ENCODE measurements around the gene FAM228B. TPM values are rescaled to one million over a fixed set of nuclear protein-coding genes. Genes with fewer than 3 reads are reported as not detected.
"Not testable (repeated sequence)": the region's sequence is repeated elsewhere in the genome, so short reads cannot be mapped to it uniquely, and the experiment has no call there.

The FAM228B gene
- total RNA-seq, 2 experiments from 2014 or later: 5.4 to 9.3 TPM

DNA sequence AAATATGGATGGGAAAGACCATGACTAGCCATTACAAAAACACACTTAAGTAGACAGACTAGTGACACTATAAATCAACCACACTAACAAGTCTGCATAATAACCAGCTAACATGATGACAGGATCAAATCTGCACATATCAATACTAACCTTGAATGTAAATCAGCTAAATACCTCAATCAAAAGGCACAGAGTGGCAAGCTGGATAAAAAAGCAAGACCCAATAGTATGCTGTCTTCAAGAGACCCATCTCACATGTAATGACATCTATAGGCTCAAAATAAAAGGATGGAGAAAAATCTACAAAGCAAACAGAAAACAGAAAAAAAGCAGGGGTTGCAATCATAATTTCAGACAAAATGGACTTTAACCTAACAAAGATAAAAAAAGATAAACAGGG, 16.5 kb upstream of the FAM228B start:
- peaks cover 5% of the 10 kb centered on the region for H3K27me3 Mint-ChIP-seq
- H3K36me3 Mint-ChIP-seq: peaks cover 11% of the 10 kb centered on the region
- H3K4me3 Mint-ChIP-seq: no peak overlapping the region
- no peak overlapping the region for H3K27ac Mint-ChIP-seq
- H3K9me3 Mint-ChIP-seq (ENCODE audit: low read depth): peaks cover 16% of the 10 kb centered on the region
- DNase-seq (no peak), ATAC-seq (no peak)
- H3K4me1 Mint-ChIP-seq: no peaks in the 10 kb centered on the region
- CTCF ChIA-PET: interaction anchor here (2.0 kb wide), 1 partner anchor 22 kb away, joined by 5 read pairs; the partner anchor contains the start of gene TP53I3

DNA sequence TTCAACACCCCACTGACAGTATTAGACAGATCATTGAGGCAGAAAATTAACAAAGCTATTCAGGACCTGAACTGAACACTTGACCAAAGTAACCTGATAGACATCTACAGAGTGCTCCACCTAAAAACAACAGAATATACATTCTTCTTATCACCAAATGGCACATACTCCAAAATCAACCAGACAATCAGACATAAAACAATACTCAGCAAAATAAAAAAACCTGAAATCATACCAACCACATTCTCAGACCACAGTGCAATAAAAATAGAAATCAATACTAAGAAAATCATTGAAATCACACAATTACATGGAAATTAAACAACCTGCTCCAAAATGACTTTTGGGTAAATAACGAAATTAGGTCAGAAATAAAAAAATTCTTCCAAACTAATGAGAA, 15.9 kb upstream of the FAM228B start:
- Mint-ChIP-seq H3K9me3 (ENCODE audit: low read depth) (peaks cover 16% of the 10 kb centered on the region), H3K36me3 (peaks cover 11% of the 10 kb centered on the region), H3K27me3 (peaks cover 5% of the 10 kb centered on the region), H3K27ac (no peak overlapping the region), H3K4me3 (no peak overlapping the region), H3K4me1 (no peaks in the 10 kb centered on the region)
- CTCF ChIA-PET: no interaction called here
- ATAC-seq (no peak), DNase-seq (no peak)

DNA sequence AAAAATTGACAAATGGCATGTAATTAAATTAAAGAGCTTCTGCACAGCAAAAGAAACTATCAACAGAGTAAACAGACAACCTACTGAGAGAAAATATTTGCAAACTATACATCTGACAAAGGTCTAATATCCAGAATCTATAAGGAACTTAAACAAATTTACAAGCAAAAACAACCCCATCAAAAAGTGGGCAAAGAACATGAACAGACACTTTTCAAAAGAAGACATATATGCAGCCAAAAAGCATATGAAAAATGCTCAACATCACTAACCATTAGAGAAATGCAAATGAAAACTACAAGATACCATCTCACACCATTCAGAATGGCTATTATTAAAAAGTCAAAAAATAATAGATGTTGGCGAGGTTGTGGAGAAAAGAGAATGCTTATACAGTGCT, 13.8 kb upstream of the FAM228B start:
- H3K4me3 Mint-ChIP-seq, CTCF ChIA-PET, ATAC-seq, H3K4me1 Mint-ChIP-seq, H3K27ac Mint-ChIP-seq, H3K27me3 Mint-ChIP-seq, DNase-seq: not testable (repeated sequence)
- H3K36me3 Mint-ChIP-seq: peaks cover 11% of the 10 kb centered on the region
- H3K9me3 Mint-ChIP-seq (ENCODE audit: low read depth): peaks cover 16% of the 10 kb centered on the region

DNA sequence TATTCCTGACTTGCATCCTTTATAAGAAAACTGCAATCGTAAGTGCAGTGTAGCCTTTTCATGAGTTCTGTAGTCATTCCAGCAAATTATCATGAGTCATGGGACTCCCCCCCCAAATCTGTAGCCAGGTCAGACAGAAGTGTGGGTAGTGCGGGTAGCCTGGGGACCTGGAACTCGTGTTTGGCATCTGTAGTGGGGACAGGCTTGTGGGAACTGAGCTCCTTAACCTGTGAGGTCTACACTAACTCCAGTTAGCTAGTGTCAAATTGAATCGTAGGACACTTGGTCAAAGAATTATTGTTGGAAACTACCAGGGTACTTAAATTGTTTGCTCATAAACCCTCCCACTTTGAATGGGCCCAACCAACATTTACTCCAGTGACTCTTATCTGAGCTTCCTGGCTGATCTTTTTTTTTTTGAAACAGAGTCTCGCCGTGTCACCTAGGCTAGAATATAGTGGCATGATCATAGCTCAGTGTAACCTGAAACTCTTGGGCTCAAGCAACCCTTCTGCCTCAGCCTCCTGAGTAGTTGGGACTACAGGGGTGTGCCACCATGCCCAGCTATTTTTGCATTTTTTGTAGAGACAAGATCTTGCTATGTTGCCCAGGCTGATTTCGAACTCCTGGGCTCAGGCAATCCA, 12.5 kb upstream of the FAM228B start:
- no peak overlapping the region for H3K27ac Mint-ChIP-seq
- no peak overlapping the region for H3K4me3 Mint-ChIP-seq
- peaks cover 11% of the 10 kb centered on the region for H3K36me3 Mint-ChIP-seq
- DNase-seq (no peak), ATAC-seq (no peak)
- peaks cover 5% of the 10 kb centered on the region for H3K27me3 Mint-ChIP-seq
- CTCF ChIA-PET: interaction anchor here (0.8 kb wide), 1 partner anchor 26 kb away, joined by 3 read pairs; the partner anchor contains the start of gene TP53I3
- H3K9me3 Mint-ChIP-seq (ENCODE audit: low read depth): peaks cover 13% of the 10 kb centered on the region
- H3K4me1 Mint-ChIP-seq: no peaks in the 10 kb centered on the region

DNA sequence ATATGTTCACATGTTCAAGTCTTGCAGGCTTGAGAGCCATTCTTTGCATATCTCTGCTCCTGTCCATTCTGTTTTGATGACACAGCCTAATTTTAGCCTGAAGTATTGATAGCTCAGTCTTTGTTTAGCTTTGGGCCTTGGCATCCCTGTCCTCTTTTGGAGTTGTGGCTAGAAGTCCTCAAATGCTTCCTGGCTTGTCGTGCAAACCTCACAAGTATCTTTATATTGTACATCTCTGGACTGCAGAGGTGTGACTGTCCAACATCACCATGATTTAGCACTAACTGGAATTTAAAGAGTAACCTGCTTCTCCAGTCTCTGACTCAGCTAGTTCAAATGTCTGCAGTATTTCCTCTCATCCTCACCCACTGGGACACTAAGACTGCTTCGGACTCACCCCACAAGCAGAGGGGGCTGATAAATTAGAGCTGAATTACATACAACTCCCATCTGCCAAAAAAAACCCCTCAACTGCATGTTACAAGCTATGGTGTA, 11.8 kb upstream of the FAM228B start:
- H3K27ac Mint-ChIP-seq: no peak overlapping the region
- H3K9me3 Mint-ChIP-seq (ENCODE audit: low read depth): peaks cover 10% of the 10 kb centered on the region
- CTCF ChIA-PET: interaction anchor here (0.6 to 0.8 kb wide), 2 partner anchors 27 to 61 kb away, joined by 3 read pairs; partner anchors contain the start of gene TP53I3
- peaks cover 5% of the 10 kb centered on the region for H3K27me3 Mint-ChIP-seq
- no peaks in the 10 kb centered on the region for H3K4me1 Mint-ChIP-seq
- peaks cover 9% of the 10 kb centered on the region for H3K36me3 Mint-ChIP-seq
- DNase-seq (no peak), ATAC-seq (no peak)
- H3K4me3 Mint-ChIP-seq: no peak overlapping the region

DNA sequence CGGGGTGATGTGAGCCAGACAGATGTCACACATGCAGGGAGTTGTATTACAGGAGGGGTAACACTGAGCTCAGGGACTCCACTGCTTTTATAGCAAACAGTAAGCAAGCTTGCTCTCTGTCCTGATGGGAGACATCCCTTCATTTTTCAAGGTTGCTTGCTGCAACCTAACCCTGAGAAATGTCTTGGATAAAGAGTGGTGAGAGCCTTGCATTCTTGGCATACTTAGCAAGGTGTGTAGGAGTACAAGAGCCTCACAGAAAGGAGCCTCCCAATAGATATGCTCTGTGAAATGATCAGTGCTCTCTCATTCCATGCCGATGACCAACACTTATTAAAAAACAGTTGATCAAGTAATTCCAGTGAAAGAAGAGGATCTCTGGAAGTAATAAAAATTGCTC, 8.2 kb upstream of the FAM228B start:
- H3K4me3 Mint-ChIP-seq: no peak overlapping the region
- no peaks in the 10 kb centered on the region for H3K27me3 Mint-ChIP-seq
- no peaks in the 10 kb centered on the region for H3K9me3 Mint-ChIP-seq (ENCODE audit: low read depth)
- H3K27ac Mint-ChIP-seq: no peak overlapping the region
- no peaks in the 10 kb centered on the region for H3K4me1 Mint-ChIP-seq
- CTCF ChIA-PET: no interaction called here
- DNase-seq (no peak), ATAC-seq (no peak)
- H3K36me3 Mint-ChIP-seq: no peaks in the 10 kb centered on the region

DNA sequence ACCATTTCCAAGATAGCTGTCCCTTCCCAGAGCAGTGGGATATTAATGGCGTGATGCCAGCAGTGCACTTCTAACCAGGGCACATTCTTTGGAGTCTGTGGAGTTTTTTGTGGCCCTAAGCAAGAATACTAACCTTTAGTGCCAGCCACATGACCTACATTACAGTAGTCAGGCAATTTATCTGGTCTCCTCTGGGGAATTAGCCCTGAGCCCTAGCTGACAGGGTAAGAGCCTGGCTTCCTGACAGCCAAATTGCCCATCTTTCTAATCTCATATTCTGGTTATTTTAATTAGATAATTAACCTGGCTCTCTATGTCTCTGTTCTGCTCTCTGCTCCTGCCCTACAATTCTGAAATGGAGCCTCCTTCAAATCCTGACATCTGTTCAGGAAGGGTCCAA, 5.4 kb upstream of the FAM228B start:
- Mint-ChIP-seq H3K9me3 (ENCODE audit: low read depth) (no peaks in the 10 kb centered on the region), H3K4me3 (no peak overlapping the region), H3K27me3 (no peaks in the 10 kb centered on the region), H3K27ac (no peak overlapping the region), H3K36me3 (no peaks in the 10 kb centered on the region), H3K4me1 (peaks cover 6% of the 10 kb centered on the region)
- ATAC-seq (no peak), DNase-seq (no peak)
- CTCF ChIA-PET: no interaction called here

DNA sequence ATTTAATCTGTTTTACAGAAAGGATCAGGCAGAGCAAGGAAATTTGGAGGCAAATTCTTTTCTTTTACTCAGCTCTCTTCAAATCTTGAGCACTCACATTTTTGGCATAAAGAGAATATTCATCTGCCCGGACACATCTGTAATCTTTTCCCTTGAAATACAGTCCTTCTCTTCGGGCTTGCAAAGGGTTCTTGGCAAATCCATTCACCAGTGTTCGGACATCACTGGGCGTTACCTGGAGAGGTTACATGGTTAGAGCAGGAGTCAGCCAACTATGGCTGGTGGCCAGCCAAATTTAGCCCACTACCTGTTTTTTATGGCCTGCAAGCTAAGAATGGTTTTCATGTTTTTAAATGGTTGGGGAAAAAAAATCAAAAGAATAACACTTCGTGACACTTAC, 2.2 kb upstream of the FAM228B start:
- Mint-ChIP-seq H3K27me3 (no peaks in the 10 kb centered on the region), H3K36me3 (no peaks in the 10 kb centered on the region), H3K27ac (no peak overlapping the region), H3K4me1 (peaks cover 21% of the 10 kb centered on the region), H3K9me3 (ENCODE audit: low read depth) (no peaks in the 10 kb centered on the region), H3K4me3 (no peak overlapping the region)
- DNase-seq (no peak), ATAC-seq (no peak)
- CTCF ChIA-PET: interaction anchor here (0.7 kb wide), 1 partner anchor 195 kb away, joined by 3 read pairs; no protein-coding TSS in a partner anchor

DNA sequence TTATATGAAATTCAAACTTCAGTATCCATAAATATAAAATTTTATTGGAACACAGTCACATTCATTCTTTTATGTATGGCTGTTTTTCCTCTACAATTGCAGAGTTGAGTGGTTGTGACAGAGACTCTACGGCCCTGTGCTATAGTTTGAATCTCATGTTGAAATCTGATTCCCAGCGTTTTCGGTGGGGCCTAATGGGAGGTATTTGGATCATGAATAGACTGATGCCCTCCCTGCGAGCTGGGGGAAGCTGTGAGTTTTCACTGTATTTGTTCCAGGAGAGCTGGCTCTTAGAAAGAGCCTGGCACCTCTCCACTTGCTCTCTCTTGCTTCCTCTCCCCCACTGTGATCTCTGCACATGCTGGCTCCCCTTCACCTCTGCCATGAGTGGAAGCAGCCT, 1.8 kb upstream of the FAM228B start:
- H3K27me3 Mint-ChIP-seq: no peaks in the 10 kb centered on the region
- CTCF ChIA-PET: interaction anchor here (0.7 kb wide), 1 partner anchor 196 kb away, joined by 3 read pairs; no protein-coding TSS in a partner anchor
- H3K36me3 Mint-ChIP-seq: no peaks in the 10 kb centered on the region
- ATAC-seq (no peak), DNase-seq (no peak)
- no peak overlapping the region for H3K27ac Mint-ChIP-seq
- no peak overlapping the region for H3K4me3 Mint-ChIP-seq
- peaks cover 23% of the 10 kb centered on the region for H3K4me1 Mint-ChIP-seq
- no peaks in the 10 kb centered on the region for H3K9me3 Mint-ChIP-seq (ENCODE audit: low read depth)

DNA sequence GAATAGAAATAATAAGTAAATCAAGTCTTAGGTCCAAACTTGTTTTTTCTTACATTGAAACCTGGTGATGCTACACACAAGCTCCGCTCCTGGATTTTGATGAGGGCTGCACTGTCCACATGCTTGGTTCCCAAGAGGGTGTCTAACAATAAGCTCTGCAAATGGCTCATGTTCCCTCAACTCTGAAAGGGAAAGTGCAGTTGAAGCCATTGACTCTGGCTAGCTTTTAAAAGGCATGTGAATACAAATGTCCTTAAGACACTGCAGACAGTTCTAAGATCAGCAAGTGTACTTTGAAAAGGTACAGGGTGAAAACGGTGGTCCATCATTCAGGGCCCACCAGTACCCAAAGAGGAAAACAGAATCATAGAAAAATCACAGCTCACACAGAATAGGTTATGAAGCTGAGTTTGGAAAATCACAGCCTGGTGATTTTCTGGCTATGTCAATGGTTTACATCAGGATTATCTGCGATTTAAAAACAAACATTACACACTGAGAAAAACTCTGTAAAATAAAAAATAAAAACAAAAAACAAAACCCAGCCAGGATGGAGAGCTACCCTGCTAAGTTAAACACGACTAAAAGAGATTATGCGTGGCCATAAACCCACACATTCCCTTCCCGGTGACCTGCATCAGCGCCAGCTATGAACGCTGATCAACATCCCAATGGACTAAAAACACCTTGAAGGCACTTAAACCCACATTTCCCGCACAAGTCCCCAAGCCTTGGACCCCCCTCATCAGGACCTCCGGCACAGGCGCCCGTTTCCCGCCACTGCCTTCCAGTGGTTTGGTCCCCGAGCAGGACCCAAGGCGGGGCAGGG, 689 bp upstream of the FAM228B start:
- CTCF ChIA-PET: interaction anchor here (0.5 to 1.1 kb wide), 4 partner anchors 39 to 1002 kb away, joined by 4 to 6 read pairs (median 5); partner anchors contain the start of gene TP53I3
- Mint-ChIP-seq H3K9me3 (ENCODE audit: low read depth) (no peaks in the 10 kb centered on the region), H3K36me3 (peaks cover 2% of the 10 kb centered on the region), H3K27me3 (no peaks in the 10 kb centered on the region), H3K27ac (peak overlapping the region; percentile 64), H3K4me1 (peaks cover 28% of the 10 kb centered on the region), H3K4me3 (peak overlapping the region; percentile 70)
- no peak for DNase-seq
- no peak for ATAC-seq

DNA sequence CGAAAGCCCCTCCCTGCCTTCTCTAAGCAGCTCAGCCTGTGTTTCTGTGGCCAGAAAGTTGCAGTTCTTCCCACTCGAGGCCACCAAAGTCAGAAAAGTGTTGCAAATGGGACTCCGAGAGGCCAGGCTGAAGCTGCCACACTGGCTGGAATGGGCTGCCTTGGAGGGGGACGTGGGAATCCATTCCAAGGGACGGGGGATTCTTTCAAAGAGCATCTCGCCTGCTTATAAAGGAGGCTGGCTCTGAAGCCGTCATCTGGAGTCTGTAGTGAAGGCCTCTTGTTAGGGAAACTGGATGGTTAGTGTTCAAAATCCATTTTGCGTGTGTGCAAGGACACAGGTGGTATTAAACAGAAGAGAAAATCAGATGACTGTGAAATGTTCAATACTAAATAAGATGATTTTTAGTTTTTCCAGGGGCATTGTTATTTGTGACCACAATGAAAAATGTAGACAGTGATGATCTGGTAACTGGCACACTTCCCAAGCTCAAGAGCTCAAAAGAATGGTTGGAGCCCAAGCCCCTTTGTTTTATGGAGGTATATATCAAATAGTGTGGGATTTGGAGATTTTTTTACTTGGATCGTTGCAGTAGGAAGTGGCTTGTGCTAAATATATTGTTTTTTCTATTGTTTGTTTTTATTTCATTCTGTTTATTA, 782 bp downstream of the FAM228B start:
- H3K36me3 Mint-ChIP-seq: peaks cover 5% of the 10 kb centered on the region
- no peaks in the 10 kb centered on the region for H3K27me3 Mint-ChIP-seq
- H3K27ac Mint-ChIP-seq: peak overlapping the region; percentile 75
- H3K9me3 Mint-ChIP-seq (ENCODE audit: low read depth): no peaks in the 10 kb centered on the region
- ATAC-seq: no peak
- DNase-seq: no peak
- peak overlapping the region; percentile 77 for H3K4me3 Mint-ChIP-seq
- peaks cover 28% of the 10 kb centered on the region for H3K4me1 Mint-ChIP-seq
- CTCF ChIA-PET: interaction anchor here (0.8 to 2.6 kb wide), 5 partner anchors 10 to 237 kb away, joined by 3 to 15 read pairs (median 3); partner anchors contain the start of genes ATAD2B, ITSN2 and TP53I3

DNA sequence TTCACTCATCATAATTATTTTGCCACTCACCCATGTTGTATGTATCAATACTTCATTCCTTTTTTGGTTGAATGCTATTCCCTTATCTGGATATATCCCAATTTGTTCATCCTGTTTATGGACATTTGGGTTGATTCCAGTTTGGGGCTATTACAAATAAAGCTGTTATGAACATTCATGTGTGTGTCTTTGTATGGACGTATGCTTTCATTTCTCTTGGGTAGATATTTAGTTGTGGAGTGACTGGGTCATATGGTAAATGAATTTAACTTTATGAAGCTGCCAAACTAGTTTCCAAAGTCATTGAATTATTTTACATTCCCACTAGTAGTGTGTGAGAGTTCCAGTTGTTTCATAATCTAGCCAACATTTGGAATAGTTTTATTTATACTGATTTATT, 2.7 kb downstream of the FAM228B start:
- CTCF ChIA-PET: interaction anchor here (2.6 kb wide), 1 partner anchor 42 kb away, joined by 15 read pairs; the partner anchor contains the start of gene TP53I3

DNA sequence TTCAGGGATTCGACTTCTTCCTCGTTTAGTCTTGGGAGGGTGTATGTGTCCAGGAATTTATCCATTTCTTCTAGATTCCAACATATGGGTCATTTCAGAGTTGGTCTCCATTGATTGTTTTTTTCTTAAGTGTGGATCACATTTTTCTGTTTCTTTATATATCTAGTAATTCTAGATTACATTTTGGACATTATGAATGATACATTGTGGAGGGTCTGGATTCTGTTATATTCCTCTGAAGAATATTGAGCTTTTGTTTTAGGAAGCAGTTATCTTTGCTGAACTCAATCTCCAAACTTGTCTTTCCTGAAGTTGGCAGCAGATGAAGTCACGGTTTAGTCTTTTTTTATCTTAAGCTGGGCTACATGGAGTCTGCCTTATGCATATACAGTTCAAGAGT, 9.3 kb downstream of the FAM228B start:
- peaks cover 12% of the 10 kb centered on the region for H3K36me3 Mint-ChIP-seq
- CTCF ChIA-PET: no interaction called here
- H3K27ac Mint-ChIP-seq: no peak overlapping the region
- ATAC-seq (no peak), DNase-seq (no peak)
- H3K9me3 Mint-ChIP-seq (ENCODE audit: low read depth): peaks cover 3% of the 10 kb centered on the region
- H3K4me1 Mint-ChIP-seq: no peaks in the 10 kb centered on the region
- no peaks in the 10 kb centered on the region for H3K27me3 Mint-ChIP-seq
- H3K4me3 Mint-ChIP-seq: no peak overlapping the region

More for the DNA sequence above, 2.7 kb downstream of the FAM228B start:
- no peak for DNase-seq
- no peaks in the 10 kb centered on the region for H3K9me3 Mint-ChIP-seq (ENCODE audit: low read depth)
- no peak for ATAC-seq
- peaks cover 28% of the 10 kb centered on the region for H3K4me1 Mint-ChIP-seq
- H3K27ac Mint-ChIP-seq: no peak overlapping the region
- H3K36me3 Mint-ChIP-seq: peaks cover 5% of the 10 kb centered on the region
- no peaks in the 10 kb centered on the region for H3K27me3 Mint-ChIP-seq
- no peak overlapping the region for H3K4me3 Mint-ChIP-seq

All from activated CD8-positive, alpha-beta memory T cell treated with anti-CD3 and anti-CD28 coated beads, Interleukin-2, amount 10 ng/mL, durations not matched to agents 7 days and 5 days (primary cell).